Neural crest cell (in vitro differentiated cells): Measurements from ENCODE around the gene USP44. TPM values are rescaled to one million over a fixed set of nuclear protein-coding genes. Genes with fewer than 3 reads are reported as not detected.

ENCODE experiments used
- DNase-seq: peaks from one replicate; pipeline ENCODE4 v3.0.0; 2021; ENCODE audit warnings: low read depth, mixed read lengths, low spot score
- H3K27ac Mint-ChIP-seq: one replicate; pipeline ENCODE4 v1.8.0; 2021; ENCODE audit warnings: mild to moderate bottlenecking, mixed read lengths; ENCODE audit not compliant: unreplicated experiment
- H3K27me3 Mint-ChIP-seq: 2 replicates; pipeline ENCODE4 v1.8.0; 2021; ENCODE audit warnings: low read depth, mild to moderate bottlenecking, mixed read lengths
- H3K36me3 Mint-ChIP-seq: 2 replicates; pipeline ENCODE4 v1.8.0; 2021; ENCODE audit warnings: low read depth, mild to moderate bottlenecking, mixed read lengths
- H3K4me1 Mint-ChIP-seq: 2 replicates; pipeline ENCODE4 v1.8.0; 2021; ENCODE audit warnings: mixed read lengths
- H3K4me3 Mint-ChIP-seq: one replicate; pipeline ENCODE4 v1.8.0; 2021; ENCODE audit warnings: mild to moderate bottlenecking, mixed read lengths
- H3K9me3 Mint-ChIP-seq: 2 replicates; pipeline ENCODE4 v1.8.0; 2021; ENCODE audit warnings: mixed read lengths
- total RNA-seq: library from RNA; stranded (reverse); gene quantifications from 2 replicates; pipeline ENCODE4 v1.2.1, GENCODE V29; 2021
- TF ChIP-seq, protein P1 (sequence below): fragments of 200-600 bp; sonication (generic); conservative IDR thresholded peaks from 2 replicates; pipeline ENCODE4 v1.5.0; 2021; ENCODE audit warnings: antibody characterized with exemption, mild to moderate bottlenecking

USP44 gene
- total RNA-seq, 1 donor from 2014 or later: 15.5 TPM

DNA sequence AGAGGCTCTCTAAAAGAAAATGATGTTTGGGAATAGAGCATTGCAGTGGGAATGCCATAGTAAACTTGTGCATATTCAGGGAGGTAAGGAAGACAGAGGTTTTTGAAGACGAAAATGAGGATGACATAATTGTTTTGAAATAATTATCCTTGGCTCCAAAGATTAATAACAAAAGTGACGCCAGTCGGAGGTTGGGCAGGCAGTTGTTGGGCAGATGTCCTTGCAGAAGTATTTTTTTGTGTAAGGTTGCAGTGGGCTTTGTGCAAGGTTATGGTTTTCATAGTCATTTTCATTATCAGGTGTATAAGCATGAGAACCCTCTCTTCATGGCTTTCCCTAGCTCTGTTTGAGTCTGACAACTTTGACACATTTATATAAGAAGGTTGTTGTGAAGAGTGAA lies 42.0 kb downstream of the USP44 start:
- H3K4me1 Mint-ChIP-seq: no peaks in the 10 kb centered on the region
- TF ChIP-seq, protein P1, sequence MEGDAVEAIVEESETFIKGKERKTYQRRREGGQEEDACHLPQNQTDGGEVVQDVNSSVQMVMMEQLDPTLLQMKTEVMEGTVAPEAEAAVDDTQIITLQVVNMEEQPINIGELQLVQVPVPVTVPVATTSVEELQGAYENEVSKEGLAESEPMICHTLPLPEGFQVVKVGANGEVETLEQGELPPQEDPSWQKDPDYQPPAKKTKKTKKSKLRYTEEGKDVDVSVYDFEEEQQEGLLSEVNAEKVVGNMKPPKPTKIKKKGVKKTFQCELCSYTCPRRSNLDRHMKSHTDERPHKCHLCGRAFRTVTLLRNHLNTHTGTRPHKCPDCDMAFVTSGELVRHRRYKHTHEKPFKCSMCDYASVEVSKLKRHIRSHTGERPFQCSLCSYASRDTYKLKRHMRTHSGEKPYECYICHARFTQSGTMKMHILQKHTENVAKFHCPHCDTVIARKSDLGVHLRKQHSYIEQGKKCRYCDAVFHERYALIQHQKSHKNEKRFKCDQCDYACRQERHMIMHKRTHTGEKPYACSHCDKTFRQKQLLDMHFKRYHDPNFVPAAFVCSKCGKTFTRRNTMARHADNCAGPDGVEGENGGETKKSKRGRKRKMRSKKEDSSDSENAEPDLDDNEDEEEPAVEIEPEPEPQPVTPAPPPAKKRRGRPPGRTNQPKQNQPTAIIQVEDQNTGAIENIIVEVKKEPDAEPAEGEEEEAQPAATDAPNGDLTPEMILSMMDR: no peak

DNA sequence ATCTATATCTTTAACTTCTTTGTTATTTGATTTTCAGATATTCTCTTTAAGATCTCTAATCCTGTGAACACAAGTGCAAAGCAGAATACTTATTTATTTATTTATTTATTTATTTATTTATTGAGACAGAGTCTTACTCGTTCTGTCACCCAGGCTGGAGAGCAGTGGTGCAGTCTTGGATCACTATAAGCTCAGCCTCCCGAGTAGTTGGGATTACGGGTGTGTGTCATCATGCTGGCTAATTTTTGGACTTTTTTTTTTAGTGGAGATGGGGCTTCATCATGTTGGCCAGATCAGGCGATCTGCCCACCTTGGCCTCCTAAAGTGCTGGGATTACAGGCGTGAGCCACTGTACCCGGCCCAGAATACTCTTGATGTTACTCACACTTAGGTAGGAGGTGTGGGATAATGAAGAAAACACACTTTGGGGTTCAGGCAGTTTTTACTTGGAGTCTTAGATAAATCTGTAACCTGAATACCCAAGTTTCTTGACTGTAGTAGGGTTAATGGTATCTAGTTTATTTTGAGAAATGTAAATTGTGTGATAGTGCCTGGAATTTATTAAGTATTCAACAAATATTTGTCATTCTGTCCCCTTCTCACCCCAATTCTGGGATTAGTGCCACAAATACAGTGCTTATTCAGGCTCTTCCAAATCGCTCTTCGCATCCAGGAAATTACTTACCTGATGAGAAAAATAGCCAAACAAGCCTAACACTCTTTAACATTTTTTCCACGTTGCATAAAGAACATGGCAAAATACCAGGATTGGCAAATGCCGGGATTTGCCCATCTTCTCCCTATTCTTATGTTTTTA lies 44.4 kb downstream of the USP44 start:
- Mint-ChIP-seq H3K36me3 (peaks cover 25% of the 10 kb centered on the region), H3K4me3 (no peak overlapping the region), H3K27ac (no peak overlapping the region), H3K9me3 (no peaks in the 10 kb centered on the region), H3K27me3 (no peaks in the 10 kb centered on the region), H3K4me1 (peaks cover 4% of the 10 kb centered on the region)
- DNase-seq: no peak
- TF ChIP-seq, protein P1: no peak

More for the DNA sequence above, 42.0 kb downstream of the USP44 start:
- no peak overlapping the region for H3K4me3 Mint-ChIP-seq
- no peaks in the 10 kb centered on the region for H3K27me3 Mint-ChIP-seq
- H3K27ac Mint-ChIP-seq: no peak overlapping the region
- H3K36me3 Mint-ChIP-seq: peaks cover 31% of the 10 kb centered on the region
- no peak for DNase-seq
- no peaks in the 10 kb centered on the region for H3K9me3 Mint-ChIP-seq

DNA sequence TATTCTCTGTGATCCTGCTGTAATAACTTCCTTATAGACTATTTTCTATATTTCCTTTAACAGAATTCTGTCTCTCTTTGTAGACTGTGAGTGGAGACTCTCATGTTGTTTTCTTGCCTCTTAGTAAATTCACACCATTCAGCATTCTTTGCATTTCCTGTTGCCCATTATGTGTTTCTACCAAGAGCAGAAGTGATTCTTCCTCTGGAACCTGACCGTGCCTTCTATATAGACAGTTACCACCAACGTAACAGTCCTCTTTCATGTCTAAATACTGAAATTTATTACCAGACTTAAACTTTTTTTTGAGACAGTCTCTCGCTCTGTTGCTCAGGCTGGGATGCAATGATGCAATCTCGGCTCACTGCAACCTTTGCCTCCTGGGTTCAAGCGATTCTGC lies 46.2 kb downstream of the USP44 start:
- Mint-ChIP-seq H3K9me3 (no peaks in the 10 kb centered on the region), H3K4me1 (peaks cover 4% of the 10 kb centered on the region), H3K36me3 (peaks cover 29% of the 10 kb centered on the region), H3K27me3 (no peaks in the 10 kb centered on the region), H3K27ac (no peak overlapping the region), H3K4me3 (no peak overlapping the region)
- DNase-seq: no peak
- TF ChIP-seq, protein P1: no peak

DNA sequence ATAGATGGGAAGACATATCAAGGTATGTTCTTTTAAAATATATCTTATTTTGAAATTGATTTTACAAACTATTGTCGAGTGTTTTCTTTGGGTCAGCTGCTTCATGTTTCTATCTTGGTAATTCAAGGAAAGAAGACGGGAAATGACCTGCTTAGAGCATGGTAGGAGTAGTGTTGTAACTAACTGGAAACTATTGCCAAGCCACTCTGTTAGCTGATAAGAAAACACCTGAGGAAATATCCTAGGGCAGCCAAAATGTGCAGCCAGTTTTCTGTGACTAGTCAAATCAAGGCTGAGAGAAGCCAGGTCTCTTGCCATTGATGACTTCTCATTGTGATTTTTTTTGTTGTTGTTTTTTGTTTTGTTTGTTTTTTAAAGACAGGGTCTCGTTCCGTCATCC lies 47.1 kb downstream of the USP44 start:
- no peaks in the 10 kb centered on the region for H3K27me3 Mint-ChIP-seq
- no peak for DNase-seq
- TF ChIP-seq, protein P1: no peak
- peaks cover 4% of the 10 kb centered on the region for H3K4me1 Mint-ChIP-seq
- H3K4me3 Mint-ChIP-seq: no peak overlapping the region
- H3K27ac Mint-ChIP-seq: no peak overlapping the region
- H3K9me3 Mint-ChIP-seq: no peaks in the 10 kb centered on the region
- peaks cover 36% of the 10 kb centered on the region for H3K36me3 Mint-ChIP-seq

DNA sequence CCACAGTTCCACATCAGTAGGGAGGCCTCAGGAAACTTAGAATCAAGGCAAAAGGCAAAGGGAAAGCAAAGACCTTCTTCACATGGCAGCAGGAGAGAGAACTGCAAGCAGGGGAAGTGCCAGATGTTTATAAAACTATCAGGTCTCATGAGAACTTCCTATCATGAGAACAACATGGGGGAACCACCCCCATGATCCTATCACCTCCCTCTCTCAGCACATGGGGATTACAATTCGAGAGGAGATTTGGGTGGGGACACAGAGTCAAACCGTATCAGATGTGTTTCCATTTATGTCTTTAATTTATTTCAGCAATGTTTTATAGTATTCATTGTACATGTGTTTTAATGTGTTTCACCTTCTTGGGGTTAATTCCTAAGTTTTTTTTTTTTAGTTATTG lies 51.5 kb downstream of the USP44 start:
- no peaks in the 10 kb centered on the region for H3K27me3 Mint-ChIP-seq
- TF ChIP-seq, protein P1: no peak
- H3K36me3 Mint-ChIP-seq: peaks cover 53% of the 10 kb centered on the region
- no peaks in the 10 kb centered on the region for H3K9me3 Mint-ChIP-seq
- no peak overlapping the region for H3K27ac Mint-ChIP-seq
- H3K4me1 Mint-ChIP-seq: peaks cover 4% of the 10 kb centered on the region
- DNase-seq: no peak
- H3K4me3 Mint-ChIP-seq: no peak overlapping the region
